Measurements from ENCODE around the gene SGSM1.

SGSM1 gene

GRCh38 chr22:24819911-24820461 is 14.0 kb downstream of the SGSM1 start:
- H3K4me3 ChIP-seq (ENCODE audit: low read length), result no peak overlapping the region
- TF ChIP-seq, protein P1, sequence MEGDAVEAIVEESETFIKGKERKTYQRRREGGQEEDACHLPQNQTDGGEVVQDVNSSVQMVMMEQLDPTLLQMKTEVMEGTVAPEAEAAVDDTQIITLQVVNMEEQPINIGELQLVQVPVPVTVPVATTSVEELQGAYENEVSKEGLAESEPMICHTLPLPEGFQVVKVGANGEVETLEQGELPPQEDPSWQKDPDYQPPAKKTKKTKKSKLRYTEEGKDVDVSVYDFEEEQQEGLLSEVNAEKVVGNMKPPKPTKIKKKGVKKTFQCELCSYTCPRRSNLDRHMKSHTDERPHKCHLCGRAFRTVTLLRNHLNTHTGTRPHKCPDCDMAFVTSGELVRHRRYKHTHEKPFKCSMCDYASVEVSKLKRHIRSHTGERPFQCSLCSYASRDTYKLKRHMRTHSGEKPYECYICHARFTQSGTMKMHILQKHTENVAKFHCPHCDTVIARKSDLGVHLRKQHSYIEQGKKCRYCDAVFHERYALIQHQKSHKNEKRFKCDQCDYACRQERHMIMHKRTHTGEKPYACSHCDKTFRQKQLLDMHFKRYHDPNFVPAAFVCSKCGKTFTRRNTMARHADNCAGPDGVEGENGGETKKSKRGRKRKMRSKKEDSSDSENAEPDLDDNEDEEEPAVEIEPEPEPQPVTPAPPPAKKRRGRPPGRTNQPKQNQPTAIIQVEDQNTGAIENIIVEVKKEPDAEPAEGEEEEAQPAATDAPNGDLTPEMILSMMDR (conservative IDR thresholded peaks at IDR 0.05; ENCODE audit: low read length), result no peak
- no peak for DNase-seq (ENCODE audit: low read depth)

DNA sequence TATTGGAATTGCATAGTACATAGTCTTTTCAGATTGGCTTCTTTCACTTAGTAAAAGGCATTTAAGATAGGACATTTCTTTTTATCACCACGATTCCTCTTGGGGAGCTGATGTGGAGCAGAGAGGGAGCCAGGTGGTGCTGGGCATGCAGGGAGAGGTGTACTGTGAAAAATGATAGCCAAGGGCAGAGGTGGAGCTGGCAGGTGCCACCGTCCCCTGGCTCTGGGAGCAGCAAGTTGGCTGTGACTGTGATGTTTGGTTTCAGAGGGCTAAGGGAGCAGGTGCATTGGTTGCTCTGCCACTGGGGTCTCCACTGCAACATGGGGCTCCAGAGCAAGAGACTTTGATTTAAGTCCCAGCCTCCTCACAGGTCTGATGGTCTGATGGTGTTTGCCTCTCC is 16.5 kb downstream of the SGSM1 start:
- no peak for DNase-seq (ENCODE audit: low read depth)
- TF ChIP-seq, protein P1 (conservative IDR thresholded peaks at IDR 0.05; ENCODE audit: low read length), result no peak
- no peak overlapping the region for H3K4me3 ChIP-seq (ENCODE audit: low read length)

DNA sequence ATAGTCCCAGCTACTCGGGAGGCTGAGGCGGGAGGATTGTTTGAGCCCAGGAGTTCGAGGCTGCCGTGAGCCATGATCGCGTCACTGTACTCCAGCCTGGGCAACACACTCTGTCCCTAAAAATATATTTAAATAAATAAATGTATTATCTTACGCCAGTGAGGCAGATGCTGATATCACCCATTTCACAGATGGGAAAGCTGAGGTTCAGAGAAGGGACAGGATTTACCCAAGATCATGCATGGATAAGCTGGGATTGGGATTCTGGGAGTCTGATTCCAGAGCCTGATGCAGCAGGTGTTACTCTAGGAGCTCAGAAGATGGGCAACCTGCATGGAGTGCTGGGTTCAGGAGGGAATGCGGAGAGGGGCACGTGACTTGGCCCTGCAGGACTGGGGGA is 17.8 kb downstream of the SGSM1 start:
- H3K4me3 ChIP-seq (ENCODE audit: low read length), result no peak overlapping the region
- DNase-seq (ENCODE audit: low read depth), result no peak
- TF ChIP-seq, protein P1 (conservative IDR thresholded peaks at IDR 0.05; ENCODE audit: low read length), result no peak

DNA sequence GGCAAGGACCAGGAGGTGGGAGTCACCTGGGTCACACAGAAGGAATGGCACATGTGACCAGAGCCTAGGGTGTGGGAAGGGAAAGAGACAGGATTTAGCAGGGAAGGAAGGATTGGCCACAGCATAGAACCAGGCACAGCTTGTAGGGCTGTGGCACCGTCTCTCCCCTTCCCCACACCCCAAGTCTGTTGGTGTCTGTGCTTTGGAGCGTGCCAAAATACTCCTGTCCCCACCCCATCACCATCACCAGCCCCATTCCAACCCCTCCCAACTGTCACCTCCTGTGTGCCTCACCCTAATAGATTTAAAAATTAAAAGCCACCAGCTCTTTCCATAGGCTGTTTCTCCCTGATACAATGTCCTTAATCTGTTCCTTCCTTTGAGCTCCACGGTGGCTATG is 18.2 kb downstream of the SGSM1 start:
- DNase-seq (ENCODE audit: low read depth), result no peak
- TF ChIP-seq, protein P1 (conservative IDR thresholded peaks at IDR 0.05; ENCODE audit: low read length), result no peak
- H3K4me3 ChIP-seq (ENCODE audit: low read length), result no peak overlapping the region

DNA sequence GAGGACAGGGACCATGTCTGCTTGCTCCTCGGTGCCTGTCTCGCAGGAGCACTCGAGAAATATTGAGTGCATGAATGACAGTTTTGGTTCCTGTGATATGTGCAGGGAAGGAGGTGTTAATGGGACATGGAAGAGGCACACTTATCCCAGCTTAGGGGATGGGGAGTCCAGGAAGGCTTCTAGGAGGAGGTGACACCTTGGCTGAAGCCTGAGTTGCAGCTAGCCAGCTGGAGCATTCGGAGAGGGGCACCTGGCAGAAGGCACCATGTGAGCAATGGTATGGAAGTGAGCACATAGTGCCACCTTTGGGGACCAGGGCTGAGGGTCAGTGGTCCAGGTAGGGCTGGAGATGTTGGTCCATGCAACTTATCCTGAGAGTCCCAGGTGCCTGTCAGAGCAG is 18.9 kb downstream of the SGSM1 start:
- no peak for DNase-seq (ENCODE audit: low read depth)
- no peak overlapping the region for H3K4me3 ChIP-seq (ENCODE audit: low read length)
- TF ChIP-seq, protein P1 (conservative IDR thresholded peaks at IDR 0.05; ENCODE audit: low read length), result no peak

DNA sequence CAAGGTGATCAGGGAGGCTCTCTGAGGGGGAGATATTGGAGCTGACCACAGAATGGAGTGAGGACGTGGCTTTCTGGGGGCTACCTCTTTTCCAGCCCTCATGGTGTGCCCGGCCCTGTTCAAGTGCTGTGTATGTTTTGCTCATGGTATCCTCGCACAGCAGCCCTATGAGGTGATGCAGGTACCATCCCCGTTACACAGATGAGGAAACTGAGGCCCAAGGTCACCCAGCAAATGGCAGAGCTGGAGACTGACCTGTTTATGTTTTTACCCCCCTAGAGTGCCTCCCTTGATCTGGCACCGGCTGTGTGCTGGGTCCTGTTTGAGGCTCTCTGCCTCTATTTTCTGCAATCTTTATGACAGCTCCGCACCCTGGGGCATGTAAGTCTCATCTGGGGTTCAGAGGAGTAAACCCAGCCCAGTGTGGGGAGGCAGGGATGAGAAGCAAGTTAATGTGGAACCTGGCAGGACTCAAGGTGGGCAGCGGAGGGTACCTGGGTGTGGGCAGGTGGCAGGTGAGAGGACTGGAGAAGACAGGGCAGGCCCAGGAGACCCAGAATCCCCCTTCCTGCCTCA is 20.8 kb downstream of the SGSM1 start:
- TF ChIP-seq, protein P1 (conservative IDR thresholded peaks at IDR 0.05; ENCODE audit: low read length), result no peak
- no peak for DNase-seq (ENCODE audit: low read depth)
- no peak overlapping the region for H3K4me3 ChIP-seq (ENCODE audit: low read length)

- H3K4me3 ChIP-seq (ENCODE audit: low read length), result no peak overlapping the region
- TF ChIP-seq, protein P1 (conservative IDR thresholded peaks at IDR 0.05; ENCODE audit: low read length), result no peak
- DNase-seq (ENCODE audit: low read depth), result no peak
These were observed 21.3 kb downstream of the SGSM1 start for GRCh38 chr22:24827296-24827695.
